K562 (cell line): ENCODE data around the gene AHSA1. TPM values are rescaled to one million over a fixed set of nuclear protein-coding genes. Genes with fewer than 3 reads are reported as not detected.

Experiments used
- BRD4 ChIP-seq: fragments of 200-600 bp; sonication (generic); IDR thresholded peaks from 2 replicates; pipeline ENCODE4 v1.6.1; 2017; ENCODE audit warnings: inconsistent platforms
- CBX3 ChIP-seq, 2 experiments: IDR thresholded peaks; 1 replicate in 1 of 2; 2 replicates in 1 of 2; pipeline ENCODE4 v1.6.1; 2012; ENCODE audit warnings: inconsistent platforms in 2 of 2, low read length in 2 of 2, borderline replicate concordance in 1 of 2, control low read depth in 1 of 2
- CEBPB ChIP-seq: fragments of 450-650 bp; IDR thresholded peaks from 2 replicates; pipeline ENCODE4 v1.6.1; 2016; ENCODE audit warnings: missing genetic modification characterization, missing compliant biosample characterization
- CREB1 ChIP-seq, 2 experiments: sonication (generic) in 1 of 2; formaldehyde crosslinking in 1 of 2; IDR thresholded peaks; 2 replicates each; pipeline versions ENCODE4 v1.6.1 to v1.8.0; 2012 to 2022; ENCODE audit warnings: inconsistent platforms in 1 of 2, mild to moderate bottlenecking in 1 of 2, missing genetic modification reagents in 1 of 2, moderate library complexity in 1 of 2
- DLX4 ChIP-seq: fragments of 250-450 bp; sonication (Bioruptor Pico); IDR thresholded peaks from 2 replicates; pipeline ENCODE4 v1.6.1; 2021; ENCODE audit warnings: mild to moderate bottlenecking
- FOXA1 ChIP-seq: fragments of 450-650 bp; IDR thresholded peaks from 2 replicates; pipeline ENCODE4 v1.6.1; 2016; ENCODE audit warnings: mild to moderate bottlenecking, borderline replicate concordance
- KDM1A ChIP-seq, 2 experiments: fragments of 450-650 bp; IDR thresholded peaks; 2 replicates each; pipeline ENCODE4 v1.6.1; 2016; ENCODE audit warnings: mild to moderate bottlenecking in 2 of 2
- LCOR ChIP-seq: sonication (generic); formaldehyde crosslinking; IDR thresholded peaks from 2 replicates; pipeline ENCODE4 v1.8.0; 2022; ENCODE audit warnings: mild to moderate bottlenecking, missing genetic modification reagents
- MED1 ChIP-seq: sonication (generic); formaldehyde crosslinking; IDR thresholded peaks from 2 replicates; pipeline ENCODE4 v1.8.1; 2023; ENCODE audit warnings: missing genetic modification reagents, borderline replicate concordance
- NCOA6 ChIP-seq: fragments of 450-650 bp; IDR thresholded peaks from 2 replicates; pipeline ENCODE4 v1.6.1; 2017; ENCODE audit warnings: mild to moderate bottlenecking
- NELFE ChIP-seq: IDR thresholded peaks from 2 replicates; pipeline ENCODE4 v1.6.1; 2011; ENCODE audit warnings: mild to moderate bottlenecking; ENCODE audit not compliant: insufficient read depth, insufficient read length
- NONO ChIP-seq, 2 experiments: fragments of 200-400 bp in 1 of 2; fragments of 450-650 bp in 1 of 2; formaldehyde crosslinking in 1 of 2; IDR thresholded peaks; 2 replicates each; pipeline ENCODE4 v1.6.1; 2017; ENCODE audit warnings: low read depth in 2 of 2, mild to moderate bottlenecking in 2 of 2, moderate library complexity in 2 of 2, low read length in 1 of 2
- PATZ1 ChIP-seq: fragments of 250-450 bp; sonication (Bioruptor Pico); IDR thresholded peaks from 2 replicates; pipeline ENCODE4 v1.5.0; 2020; ENCODE audit warnings: mild to moderate bottlenecking, borderline replicate concordance
- PML ChIP-seq: IDR thresholded peaks from 2 replicates; pipeline ENCODE4 v1.6.1; 2012; ENCODE audit warnings: low read length, inconsistent platforms
- SMAD3 ChIP-seq: fragments of 450-650 bp; formaldehyde crosslinking; conservative IDR thresholded peaks from 2 replicates; pipeline ENCODE4 v1.4.0; 2020; ENCODE audit warnings: mild to moderate bottlenecking
- SMARCE1 ChIP-seq: fragments of 450-650 bp; IDR thresholded peaks from 2 replicates; pipeline ENCODE4 v1.7.1; 2016; ENCODE audit warnings: mild to moderate bottlenecking
- TRIM24 ChIP-seq, 2 experiments: fragments of 450-650 bp; IDR thresholded peaks; 2 replicates each; pipeline ENCODE4 v1.6.1; 2016
- XRCC5 ChIP-seq: fragments of 200-400 bp; formaldehyde crosslinking; IDR thresholded peaks from 2 replicates; pipeline ENCODE4 v1.6.1; 2017; ENCODE audit warnings: low read depth, mild to moderate bottlenecking, low read length
- ZBTB49 ChIP-seq: sonication (generic); formaldehyde crosslinking; IDR thresholded peaks from 2 replicates; pipeline ENCODE4 v1.8.0; 2022; ENCODE audit warnings: missing genetic modification reagents, mild to moderate bottlenecking, borderline replicate concordance
- ZFPM2 ChIP-seq: fragments of 250-450 bp; sonication (Bioruptor Pico); IDR thresholded peaks from 2 replicates; pipeline ENCODE4 v1.5.1; 2022; ENCODE audit warnings: mild to moderate bottlenecking
- ZNF143 ChIP-seq: sonication (generic); formaldehyde crosslinking; IDR thresholded peaks from 2 replicates; pipeline ENCODE4 v1.9.0; 2022; ENCODE audit warnings: mild to moderate bottlenecking, missing genetic modification reagents
- ZNF212 ChIP-seq: fragments of 450-650 bp; formaldehyde crosslinking; IDR thresholded peaks from 2 replicates; pipeline ENCODE4 v1.4.0; 2020; ENCODE audit warnings: mild to moderate bottlenecking
- ZNF311 ChIP-seq: fragments of 250-450 bp; sonication (Bioruptor Pico); IDR thresholded peaks from 2 replicates; pipeline ENCODE4 v1.4.0; 2020; ENCODE audit warnings: mild to moderate bottlenecking, moderate library complexity
- ZNF431 ChIP-seq: sonication (generic); formaldehyde crosslinking; IDR thresholded peaks from 2 replicates; pipeline ENCODE4 v1.8.0; 2022; ENCODE audit warnings: mild to moderate bottlenecking, missing genetic modification reagents
- ZNF561 ChIP-seq: fragments of 450-650 bp; formaldehyde crosslinking; conservative IDR thresholded peaks from 2 replicates; pipeline ENCODE4 v1.4.0; 2020; ENCODE audit warnings: mild to moderate bottlenecking, moderate library complexity
- ZNF717 ChIP-seq: fragments of 250-450 bp; sonication (Bioruptor Pico); IDR thresholded peaks from 2 replicates; pipeline ENCODE4 v1.5.0; 2021
- ZZZ3 ChIP-seq: fragments of 450-650 bp; IDR thresholded peaks from 2 replicates; pipeline ENCODE4 v1.6.1; 2016; ENCODE audit warnings: antibody characterized with exemption, mild to moderate bottlenecking, moderate library complexity
- polyA plus RNA-seq, 8 experiments: library from polyadenylated mRNA; depleted of rRNA in 4 of 8; stranded (reverse) in 5 of 8; unstranded in 3 of 8; fragments of >200 nt; fragmentation: Nextera tagmentation in 2 of 8; fragmentation: Illumina TruSeq in 1 of 8; extraction: Ambion mirVana in 2 of 8; extraction: Trizol in 1 of 8; gene quantifications; 2 replicates each; pipeline versions ENCODE4 v1.2.1 to v1.2.3, GENCODE V29; 2011 to 2014; ENCODE audit warnings: inconsistent platforms in 1 of 8, missing spikeins in 1 of 8
- total RNA-seq, 7 experiments: library from RNA; depleted of rRNA in 6 of 7; stranded (reverse); fragments of >200 nt in 6 of 7; fragmentation: Illumina TruSeq in 2 of 7; extraction: Trizol in 2 of 7; gene quantifications; 2 replicates each; pipeline versions ENCODE4 v1.2.1 to v1.2.3, GENCODE V29; 2011 to 2021; ENCODE audit warnings: low replicate concordance in 1 of 7

AHSA1 gene
- total and polyA plus RNA-seq, 9 of the 15 experiments (the other 6 are each of a cell fraction or from before 2014, with no cell fraction given) = 41.4 to 317 (median 184) TPM

- TF ChIP-seq ZNF431 (no peak; the same call in 1 of the 2 replicates), LCOR (no peak), SMAD3 (CRISPR knock-in tag) (no peak), ZNF143 (peak; percentile 97), PATZ1 (no peak), NCOA6 (no peak), KDM1A (IDR thresholded peaks at IDR 0.05) (no peak), MED1 (CRISPR knock-in tag) (no peak), ZNF212 (CRISPR knock-in tag) (no peak), FOXA1 (no peak), TRIM24 (IDR thresholded peaks at IDR 0.05) (peak in 1 of 2 experiments; percentile 95; a peak in 2 of 4 replicates), NONO (IDR thresholded peaks at IDR 0.05; ENCODE audit: low read depth in 2 of 2, low read length in 1 of 2) (no peak), NELFE (no peak), ZNF561 (no peak), SMARCE1 (no peak), ZNF311 (CRISPR knock-in tag) (peak; percentile 32; the same call in 1 of the 2 replicates), DLX4 (CRISPR knock-in tag) (no peak), ZZZ3 (no peak), CREB1 (IDR thresholded peaks at IDR 0.05) (peak; percentile 91), CREB1 (CRISPR knock-in tag; IDR thresholded peaks at IDR 0.05) (peak; percentile 83), XRCC5 (no peak), ZFPM2 (no peak), BRD4 (no peak), ZNF717 (CRISPR knock-in tag) (no peak), CBX3 (IDR thresholded peaks at IDR 0.05; ENCODE audit: borderline replicate concordance in 1 of 2, low read length in 2 of 2) (no peak), PML (no peak), ZBTB49 (CRISPR knock-in tag) (no peak), CEBPB (no peak)
Measured at GRCh38 chr14:77457522-77458248, at the start of gene AHSA1, which contains the start of gene VIPAS39 (continued).
